GM20000 (cell line): ENCODE measurements around the gene UCP1.

Experiments used
- DNase-seq: peaks from one replicate; pipeline ENCODE4 v3.0.0; 2012; ENCODE audit warnings: low spot score
- TF ChIP-seq, protein P1 (sequence below): IDR thresholded peaks from 2 replicates; pipeline ENCODE4 v1.5.1; 2012; ENCODE audit warnings: mild to moderate bottlenecking, control low read depth; ENCODE audit errors: extremely low read depth, missing control alignments

UCP1 gene

DNA sequence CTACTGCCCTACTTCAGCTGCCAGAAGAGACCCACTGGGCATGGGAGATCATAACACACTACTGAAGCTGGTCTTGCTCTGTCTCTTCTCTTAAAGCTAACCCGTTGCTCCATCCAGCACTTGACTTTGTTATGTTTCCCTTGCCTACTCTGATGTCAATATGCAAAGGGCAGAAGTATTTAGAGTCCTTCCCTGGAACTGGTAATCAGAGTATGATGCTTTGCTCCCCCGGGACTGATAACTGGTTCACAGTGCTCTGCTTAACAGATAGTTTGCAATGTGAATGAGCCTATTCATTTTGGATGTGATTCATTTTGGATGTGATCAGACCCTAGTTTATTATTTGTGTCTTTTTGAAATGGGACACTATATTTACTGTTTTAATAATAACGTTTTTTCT lies 12.3 kb upstream of the UCP1 start:
- no peak for DNase-seq
- TF ChIP-seq, protein P1, sequence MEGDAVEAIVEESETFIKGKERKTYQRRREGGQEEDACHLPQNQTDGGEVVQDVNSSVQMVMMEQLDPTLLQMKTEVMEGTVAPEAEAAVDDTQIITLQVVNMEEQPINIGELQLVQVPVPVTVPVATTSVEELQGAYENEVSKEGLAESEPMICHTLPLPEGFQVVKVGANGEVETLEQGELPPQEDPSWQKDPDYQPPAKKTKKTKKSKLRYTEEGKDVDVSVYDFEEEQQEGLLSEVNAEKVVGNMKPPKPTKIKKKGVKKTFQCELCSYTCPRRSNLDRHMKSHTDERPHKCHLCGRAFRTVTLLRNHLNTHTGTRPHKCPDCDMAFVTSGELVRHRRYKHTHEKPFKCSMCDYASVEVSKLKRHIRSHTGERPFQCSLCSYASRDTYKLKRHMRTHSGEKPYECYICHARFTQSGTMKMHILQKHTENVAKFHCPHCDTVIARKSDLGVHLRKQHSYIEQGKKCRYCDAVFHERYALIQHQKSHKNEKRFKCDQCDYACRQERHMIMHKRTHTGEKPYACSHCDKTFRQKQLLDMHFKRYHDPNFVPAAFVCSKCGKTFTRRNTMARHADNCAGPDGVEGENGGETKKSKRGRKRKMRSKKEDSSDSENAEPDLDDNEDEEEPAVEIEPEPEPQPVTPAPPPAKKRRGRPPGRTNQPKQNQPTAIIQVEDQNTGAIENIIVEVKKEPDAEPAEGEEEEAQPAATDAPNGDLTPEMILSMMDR: no peak

DNA sequence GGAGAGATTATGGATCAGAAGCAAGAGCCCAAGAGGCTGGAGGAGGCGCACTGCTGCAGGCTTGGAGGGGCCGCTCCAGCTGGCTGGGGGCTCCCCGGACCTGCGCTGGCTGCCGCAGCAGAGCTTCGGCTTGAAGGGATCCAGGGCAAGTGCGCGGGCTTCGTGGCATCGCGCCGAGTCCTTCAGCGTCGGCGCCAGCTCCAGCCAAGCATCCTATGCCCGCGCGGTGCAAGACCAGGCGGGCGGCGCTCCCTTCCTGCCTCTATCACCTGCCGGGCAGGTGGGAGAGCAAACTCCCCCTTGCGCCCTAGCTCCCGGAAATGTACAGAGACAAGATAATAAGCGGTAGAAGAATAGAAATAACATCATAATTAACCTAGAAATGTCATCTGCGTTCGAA lies 10.5 kb upstream of the UCP1 start:
- DNase-seq: no peak

DNA sequence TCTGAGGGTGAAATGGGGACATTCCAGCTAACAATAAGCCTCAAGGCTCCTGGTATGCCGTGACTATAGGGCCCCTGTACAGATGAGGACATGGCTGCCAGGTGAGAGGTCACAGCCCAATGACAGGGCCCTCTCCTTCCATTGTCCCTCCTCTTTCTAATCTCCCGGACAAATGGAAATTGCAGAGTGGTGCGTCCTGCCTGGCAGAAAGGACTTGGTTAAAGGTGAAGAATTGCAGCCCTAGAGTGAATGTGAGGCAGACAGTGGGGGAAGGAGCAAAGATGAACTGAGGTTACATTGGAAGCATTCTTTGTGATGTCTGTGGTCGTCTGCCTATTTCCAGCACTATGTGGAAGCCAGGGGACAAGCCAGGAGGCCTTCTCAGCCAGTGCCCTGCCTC lies 6.7 kb upstream of the UCP1 start:
- TF ChIP-seq, protein P1: no peak
- no peak for DNase-seq

More for the DNA sequence above, 10.5 kb upstream of the UCP1 start:
- TF ChIP-seq, protein P1: no peak

- no peak for DNase-seq
- TF ChIP-seq, protein P1: no peak
Observed at GRCh38 chr4:140571620-140572019, 2.9 kb upstream of the UCP1 start.

DNA sequence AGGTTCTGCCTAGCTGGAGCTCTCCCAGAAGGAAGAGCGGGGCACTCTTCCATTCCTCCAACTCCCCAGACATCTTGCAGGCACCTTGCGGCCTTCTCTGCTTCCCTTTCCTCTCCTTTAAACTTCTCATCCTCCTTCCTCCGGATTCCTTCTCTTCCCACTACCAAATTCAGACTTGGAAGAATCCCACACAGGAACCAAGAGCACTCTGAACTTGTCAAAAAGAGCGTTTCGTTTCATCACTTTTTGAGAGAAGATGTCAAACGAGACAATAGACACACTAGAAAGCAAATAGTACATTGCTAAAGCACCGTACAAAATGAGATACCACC lies 512 bp upstream of the UCP1 start:
- DNase-seq: no peak
- TF ChIP-seq, protein P1: no peak

DNA sequence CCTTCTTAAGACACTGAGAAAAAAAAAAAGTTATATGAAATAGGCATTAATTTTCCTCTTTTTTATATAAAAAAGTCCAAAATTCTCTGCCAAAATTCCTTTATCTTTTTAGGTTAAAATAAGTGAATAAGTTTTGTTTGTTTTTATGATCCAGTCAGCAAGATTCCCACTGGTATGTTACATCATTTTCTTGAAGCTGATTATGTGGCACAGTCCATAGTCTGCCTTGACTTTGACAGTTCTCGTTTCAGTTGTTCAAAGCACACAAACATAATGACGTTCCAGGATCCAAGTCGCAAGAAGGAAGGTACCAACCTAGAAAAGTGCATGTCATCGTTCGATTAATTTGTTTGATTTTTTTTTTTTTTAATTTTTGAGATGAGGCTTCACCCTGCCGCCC lies 9.1 kb downstream of the UCP1 start:
- TF ChIP-seq, protein P1: no peak
- no peak for DNase-seq

- TF ChIP-seq, protein P1: no peak
- no peak for DNase-seq
Observed at GRCh38 chr4:140557831-140558435, 10.8 kb downstream of the UCP1 start.
